Stimulated activated naive CD4-positive, alpha-beta T cell (primary cell): ENCODE results near the gene YWHAE.
A peak's percentile ranks its signal among the peaks of the same experiment; 100 is the strongest.
"Not testable (repeated sequence)": the region's sequence is repeated elsewhere in the genome, so short reads cannot be mapped to it uniquely, and the experiment has no call there.

Experiments used
- DNase-seq, 6 experiments: peaks; one replicate each; lab custom pipeline; 2025; lab: John Stamatoyannopoulos, UW

The YWHAE gene

DNA sequence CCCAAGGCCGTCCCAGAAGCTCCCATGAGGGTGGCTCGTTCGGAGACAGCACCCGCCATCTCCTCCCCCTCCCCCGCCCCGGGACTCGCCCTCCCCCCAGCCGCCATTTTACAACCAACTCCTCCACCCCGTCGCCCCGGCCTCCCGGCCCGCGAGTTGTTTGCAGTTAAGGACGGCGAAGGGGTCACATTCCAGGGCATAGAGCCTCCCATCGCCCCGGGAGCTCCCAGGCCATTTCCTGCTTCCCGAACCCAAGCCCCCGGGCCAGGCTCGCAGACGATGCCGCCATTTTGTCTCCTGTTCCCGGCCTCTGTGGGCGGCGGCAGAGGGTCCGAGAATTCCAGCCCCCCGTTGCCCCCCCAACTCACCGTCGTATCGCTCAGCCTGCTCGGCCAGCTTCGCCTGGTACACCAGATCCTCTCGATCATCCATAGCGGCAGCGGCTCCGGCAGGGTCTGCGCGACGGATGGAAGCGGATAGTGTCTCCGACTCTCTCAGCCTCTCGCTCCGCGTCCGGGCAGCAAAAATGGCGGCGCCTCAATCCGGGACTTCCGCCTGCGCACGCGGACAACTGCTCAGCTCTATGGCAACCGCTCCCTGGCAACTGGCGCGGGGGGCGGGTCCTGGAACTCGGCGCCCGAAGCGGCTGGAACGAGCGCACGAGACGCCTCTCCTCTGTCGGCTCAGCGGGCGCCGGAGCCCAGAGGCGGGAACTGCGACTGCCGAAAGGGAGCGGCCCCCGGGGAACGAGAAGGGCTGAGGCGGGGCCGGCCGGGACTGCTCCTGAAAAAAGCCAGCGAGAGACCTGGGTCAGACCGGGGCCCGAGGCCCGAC, at the start of gene YWHAE:
Gene YWHAE, minus strand, starts transcription at position 544 of the 834 bp plus-strand sequence. Its CDS starts 112 bp downstream, at position 432.
- peak; percentile 89 to 94 (median 94) for DNase-seq

DNA sequence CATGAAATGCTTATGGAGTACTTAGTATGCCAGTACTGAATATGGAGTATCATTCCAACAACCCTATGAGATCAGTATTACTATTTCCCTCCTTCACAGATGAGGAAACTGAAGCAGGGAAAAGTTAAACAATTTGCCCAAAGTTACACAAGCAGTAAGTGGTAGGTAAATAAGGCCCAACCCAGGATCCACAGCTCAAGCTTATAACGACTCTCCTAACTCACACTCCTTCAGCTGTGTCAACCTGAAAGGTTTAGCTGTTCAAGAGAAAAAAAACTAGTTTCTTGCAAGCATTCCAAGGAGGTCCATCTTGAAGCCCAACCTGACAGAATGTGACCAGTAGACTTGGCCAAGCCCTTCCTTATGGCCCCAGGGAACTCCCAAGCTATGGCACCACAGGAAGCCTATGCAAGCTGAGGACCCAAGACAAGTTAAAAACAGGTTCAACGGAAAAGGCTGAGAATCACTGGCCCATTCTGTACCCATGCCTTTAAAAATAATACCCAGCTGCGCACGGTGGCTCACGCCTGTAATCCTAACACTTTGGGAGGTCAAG, 49.5 kb upstream of the YWHAE start:
- DNase-seq, result no peak

- no peak for DNase-seq
These were observed 47.0 kb upstream of the YWHAE start for GRCh38 chr17:1447052-1447451.

DNA sequence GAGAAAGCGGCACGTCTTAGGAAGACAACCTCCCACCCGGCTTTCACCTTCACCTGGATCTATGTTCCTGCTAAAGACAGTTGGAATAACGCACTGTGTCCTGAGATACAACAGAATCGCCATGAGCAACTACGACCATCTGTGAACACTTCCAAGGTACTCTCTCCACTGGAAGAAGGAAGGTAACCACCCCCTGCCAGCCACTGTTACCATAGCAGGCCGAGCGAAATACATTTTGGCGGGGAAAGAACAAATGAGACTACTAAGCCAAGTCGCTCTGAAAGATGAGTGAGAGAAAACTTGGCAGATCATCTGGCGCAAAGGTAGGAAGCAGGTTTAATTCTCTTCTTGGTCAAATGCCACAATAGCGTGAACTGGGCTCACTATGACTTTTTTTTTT, 46.2 kb upstream of the YWHAE start:
- no peak for DNase-seq

GRCh38 chr17:1445695-1446094, 45.7 kb upstream of the YWHAE start:
- DNase-seq, result not testable (repeated sequence)

GRCh38 chr17:1442721-1443120, 42.7 kb upstream of the YWHAE start:
- not testable (repeated sequence) for DNase-seq

DNA sequence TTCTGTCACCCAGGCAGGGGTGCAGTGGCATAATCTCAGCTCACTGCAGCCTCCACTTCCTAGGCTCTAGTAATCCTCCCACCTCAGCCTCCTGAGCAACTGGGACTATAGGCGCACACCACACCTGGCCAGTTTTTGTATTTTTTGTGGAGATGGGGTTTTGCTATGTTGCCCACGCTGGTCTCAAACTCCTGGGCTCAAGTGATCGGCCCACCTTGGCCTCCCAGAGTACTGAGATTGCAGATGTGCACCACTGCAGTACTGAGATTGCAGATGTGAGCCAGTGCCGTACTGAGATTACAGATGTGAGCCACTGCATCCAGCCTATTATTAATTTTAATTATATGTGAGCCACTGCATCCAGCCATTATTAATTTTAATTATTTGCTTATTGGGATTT, 42.2 kb upstream of the YWHAE start:
- no peak for DNase-seq

GRCh38 chr17:1440921-1441320, 40.9 kb upstream of the YWHAE start:
- DNase-seq, result no peak

DNA sequence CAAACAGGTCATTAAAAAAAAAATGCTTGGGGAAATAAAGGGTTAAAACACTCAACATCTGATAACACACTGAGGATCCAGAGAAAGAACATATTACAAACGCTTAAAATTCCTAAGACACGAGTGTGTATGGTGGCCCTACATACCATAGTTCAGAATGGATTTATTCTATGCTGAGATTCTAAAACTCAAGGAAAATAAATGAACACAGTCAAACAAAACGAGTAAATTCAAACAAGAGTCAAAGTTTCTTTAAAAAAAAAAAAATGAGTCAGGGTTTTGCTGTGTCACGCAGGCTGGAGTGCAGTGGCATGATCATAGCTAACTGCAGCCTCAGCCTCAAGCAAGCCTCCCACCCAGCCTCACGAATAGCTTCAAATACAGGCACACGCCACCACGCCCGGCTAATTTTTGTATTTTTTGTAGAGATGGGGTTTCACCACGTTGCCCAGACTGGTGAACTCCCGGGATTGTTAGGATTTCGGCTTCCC, 38.6 kb upstream of the YWHAE start:
- no peak for DNase-seq

- DNase-seq, result no peak
These were observed 35.3 kb upstream of the YWHAE start for GRCh38 chr17:1435326-1435725.

DNA sequence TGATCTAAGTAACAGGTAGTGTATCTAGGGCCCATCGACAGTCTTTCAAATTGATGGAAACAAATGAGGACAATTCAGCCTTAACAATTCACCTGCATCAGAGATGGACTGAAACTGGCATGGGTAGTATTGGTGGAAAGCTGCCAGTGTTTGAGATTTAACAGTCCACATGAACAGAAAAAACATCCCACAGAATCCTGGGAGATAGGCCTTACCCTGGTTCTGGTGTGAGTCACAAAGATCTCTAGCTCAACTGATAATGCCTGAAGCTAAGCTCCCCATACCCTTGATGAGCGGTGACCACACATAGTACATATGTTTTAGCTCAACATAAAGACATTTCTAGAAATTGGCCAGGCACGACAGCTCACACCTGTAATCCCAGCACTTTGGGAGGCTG, 34.1 kb upstream of the YWHAE start:
- DNase-seq, result no peak

DNA sequence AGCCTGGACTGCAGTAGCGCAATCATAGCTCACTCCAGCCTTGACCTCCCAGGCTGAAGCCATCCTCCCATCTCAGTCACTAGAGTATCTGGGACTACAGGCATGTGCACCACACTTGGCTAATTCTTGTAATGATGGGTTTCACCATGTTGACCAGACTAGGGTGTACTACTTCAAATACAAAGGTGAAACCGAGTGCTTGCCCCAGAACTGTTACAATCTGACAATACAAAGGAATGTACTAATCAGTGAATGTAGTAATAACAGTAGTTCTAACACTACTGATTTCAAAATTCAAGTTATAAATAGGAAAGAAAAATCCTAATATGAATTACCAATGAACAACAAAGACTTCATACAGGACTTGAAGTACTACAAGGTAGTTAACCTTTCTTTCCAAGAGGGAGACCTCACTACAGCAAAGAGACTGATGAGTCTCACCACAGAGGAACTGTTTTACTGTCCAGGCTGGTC, 31.6 kb upstream of the YWHAE start:
- DNase-seq, result no peak

DNA sequence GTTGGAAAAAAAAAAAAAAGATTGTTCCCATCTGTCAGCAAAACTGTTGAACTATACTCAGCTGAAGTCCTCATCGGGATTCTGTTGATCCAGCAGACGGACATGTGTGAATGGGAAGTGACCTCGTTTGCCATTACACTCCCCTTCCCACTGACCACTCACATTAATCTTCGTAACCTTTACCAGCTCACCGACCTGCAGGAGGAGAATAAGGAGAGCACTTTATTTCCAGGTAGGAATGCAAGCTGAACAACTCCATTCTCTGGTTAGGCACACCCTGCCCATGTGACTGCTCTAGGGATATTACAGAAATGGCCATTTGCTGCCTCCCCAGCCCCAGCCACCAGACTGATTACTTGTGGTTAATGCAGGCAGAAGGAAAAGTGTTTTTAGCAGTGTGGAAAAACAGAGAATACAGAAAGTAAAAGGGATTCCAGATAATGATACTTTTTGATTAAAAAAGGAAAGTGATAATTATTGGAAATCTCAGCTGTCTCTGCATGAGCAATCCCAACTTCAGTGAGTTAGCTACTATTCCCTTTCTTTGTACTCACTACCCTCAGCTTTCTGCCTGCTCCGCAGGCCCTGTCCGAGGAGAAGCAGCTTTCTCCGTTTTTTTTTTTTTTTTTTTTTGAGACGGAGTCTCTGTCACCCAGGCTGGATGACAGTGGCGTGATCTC, 23.6 kb upstream of the YWHAE start:
- no peak for DNase-seq

DNA sequence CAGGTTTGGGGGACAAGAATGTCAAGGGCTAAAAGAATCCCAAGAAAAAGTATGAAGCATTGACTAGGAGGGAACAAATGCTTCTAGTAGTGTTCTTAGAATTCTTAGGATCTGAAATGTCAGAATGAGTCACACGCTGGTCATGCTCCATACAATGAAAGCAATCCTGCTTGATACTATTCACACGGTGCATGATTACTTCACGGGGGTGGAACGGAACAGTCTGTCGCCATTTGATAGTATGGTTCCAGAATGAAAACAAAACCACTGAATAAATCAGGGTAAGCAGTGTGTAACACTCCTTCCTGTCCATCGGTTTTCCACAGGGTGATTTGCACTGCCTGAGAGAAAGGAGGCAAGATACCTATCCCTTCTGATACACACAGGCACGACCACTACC, 22.9 kb upstream of the YWHAE start:
- DNase-seq, result no peak

- DNase-seq, result no peak
These were observed 21.4 kb upstream of the YWHAE start for GRCh38 chr17:1421470-1421869.

- no peak for DNase-seq
These were observed 21.0 kb upstream of the YWHAE start for GRCh38 chr17:1420981-1421380.

- no peak for DNase-seq
These were observed 20.1 kb upstream of the YWHAE start for GRCh38 chr17:1420163-1420562.

GRCh38 chr17:1418476-1418875, 18.5 kb upstream of the YWHAE start:
- not testable (repeated sequence) for DNase-seq

- DNase-seq, result no peak
These were observed 16.4 kb upstream of the YWHAE start for GRCh38 chr17:1416414-1416813.

- no peak for DNase-seq
These were observed 14.6 kb upstream of the YWHAE start for GRCh38 chr17:1414634-1415033.

DNA sequence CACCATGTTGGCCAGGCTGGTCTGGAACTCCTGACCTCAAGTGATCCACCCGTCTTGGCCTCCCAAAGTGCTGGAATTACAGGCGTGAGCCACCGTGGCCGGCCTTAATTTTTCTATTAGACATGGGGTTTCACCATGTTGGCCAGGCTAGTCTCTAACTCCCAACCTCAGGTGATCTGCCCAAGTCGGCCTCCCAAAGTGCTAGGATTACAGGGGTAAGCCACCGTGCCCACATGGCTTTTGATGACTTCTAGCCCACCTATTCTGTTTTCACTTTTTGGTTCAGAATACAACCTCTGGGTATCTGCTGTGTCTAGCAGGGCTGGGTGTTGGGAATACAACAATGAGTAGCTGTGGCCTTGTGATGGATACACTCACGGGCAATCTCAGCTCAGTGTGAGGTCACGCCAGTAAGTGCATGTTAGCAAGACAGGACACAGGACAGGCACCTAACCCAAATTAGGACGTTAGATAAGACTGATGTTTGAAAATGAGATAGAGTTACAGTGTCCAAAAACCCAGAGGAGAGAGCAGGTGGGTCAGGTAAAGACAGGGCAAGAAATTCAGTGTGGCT, 14.1 kb upstream of the YWHAE start:
- no peak for DNase-seq

DNA sequence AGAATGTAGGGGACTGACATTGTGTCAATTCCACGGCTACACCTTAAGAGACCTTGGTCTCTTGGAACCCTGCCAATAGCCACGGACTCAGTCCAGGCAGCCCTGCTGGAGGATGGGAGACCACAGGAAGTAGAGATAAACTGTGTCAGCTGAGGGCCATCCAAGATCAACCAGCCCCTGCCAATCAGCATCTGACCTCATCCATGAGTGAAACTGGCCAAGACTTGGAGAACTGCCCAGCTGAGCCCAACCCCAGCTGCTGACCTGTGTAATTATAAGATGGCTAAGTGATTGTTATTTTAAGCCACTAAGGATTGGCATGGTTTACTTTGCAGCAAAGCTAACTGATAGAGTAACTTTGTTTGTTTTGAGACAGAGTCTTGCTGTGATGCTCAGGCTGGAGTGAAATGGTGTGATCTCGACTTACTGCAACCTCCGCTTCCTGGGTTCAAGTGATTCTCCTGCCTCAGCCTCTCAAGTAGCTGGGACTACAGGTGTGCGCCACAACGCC, 13.3 kb upstream of the YWHAE start:
- no peak for DNase-seq
